GM12873 (cell line): ENCODE data around the gene HELQ.

ENCODE experiments used
- CTCF ChIP-seq: IDR thresholded peaks from 2 replicates; pipeline ENCODE4 v1.5.1; 2012; ENCODE audit warnings: low read depth, mild to moderate bottlenecking, moderate library complexity, low read length, control low read depth; ENCODE audit not compliant: insufficient read depth; ENCODE audit errors: missing control alignments

Gene HELQ

GRCh38 chr4:83455281-83456183, at the start of gene HELQ, which contains the start of gene MRPS18C:
TSS of gene HELQ (minus strand) at chr4:83455823. CDS start at chr4:83455693, 130 bp downstream.
TSS of gene MRPS18C (plus strand) at chr4:83456058. CDS start at chr4:83456078, 20 bp downstream.
- TF ChIP-seq CTCF, result peak; percentile 35

GRCh38 chr4:83504996-83505395, 49.4 kb upstream of the HELQ start:
- TF ChIP-seq CTCF, result no peak

GRCh38 chr4:83504503-83504902, 48.9 kb upstream of the HELQ start:
- no peak for TF ChIP-seq CTCF

GRCh38 chr4:83503974-83504373, 48.4 kb upstream of the HELQ start:
- TF ChIP-seq CTCF, result no peak

GRCh38 chr4:83498187-83498586, 42.6 kb upstream of the HELQ start:
- TF ChIP-seq CTCF, result no peak

GRCh38 chr4:83490876-83491450, 35.3 kb upstream of the HELQ start:
- TF ChIP-seq CTCF, result peak; percentile 79

GRCh38 chr4:83489711-83490326, 34.2 kb upstream of the HELQ start:
- no peak for TF ChIP-seq CTCF
